ENCODE results near the gene PKD2L1.

- TF ChIP-seq, protein P1, sequence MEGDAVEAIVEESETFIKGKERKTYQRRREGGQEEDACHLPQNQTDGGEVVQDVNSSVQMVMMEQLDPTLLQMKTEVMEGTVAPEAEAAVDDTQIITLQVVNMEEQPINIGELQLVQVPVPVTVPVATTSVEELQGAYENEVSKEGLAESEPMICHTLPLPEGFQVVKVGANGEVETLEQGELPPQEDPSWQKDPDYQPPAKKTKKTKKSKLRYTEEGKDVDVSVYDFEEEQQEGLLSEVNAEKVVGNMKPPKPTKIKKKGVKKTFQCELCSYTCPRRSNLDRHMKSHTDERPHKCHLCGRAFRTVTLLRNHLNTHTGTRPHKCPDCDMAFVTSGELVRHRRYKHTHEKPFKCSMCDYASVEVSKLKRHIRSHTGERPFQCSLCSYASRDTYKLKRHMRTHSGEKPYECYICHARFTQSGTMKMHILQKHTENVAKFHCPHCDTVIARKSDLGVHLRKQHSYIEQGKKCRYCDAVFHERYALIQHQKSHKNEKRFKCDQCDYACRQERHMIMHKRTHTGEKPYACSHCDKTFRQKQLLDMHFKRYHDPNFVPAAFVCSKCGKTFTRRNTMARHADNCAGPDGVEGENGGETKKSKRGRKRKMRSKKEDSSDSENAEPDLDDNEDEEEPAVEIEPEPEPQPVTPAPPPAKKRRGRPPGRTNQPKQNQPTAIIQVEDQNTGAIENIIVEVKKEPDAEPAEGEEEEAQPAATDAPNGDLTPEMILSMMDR (IDR thresholded peaks at IDR 0.05; ENCODE audit: borderline replicate concordance, extremely low read depth, low read length, poor library complexity, severe bottlenecking), result no peak
- TF ChIP-seq EZH2 (IDR thresholded peaks at IDR 0.05; ENCODE audit: borderline replicate concordance, low read depth, low read length, severe bottlenecking), result no peak
Measured at GRCh38 chr10:100327007-100327717, 2.9 kb downstream of the PKD2L1 start.
